HUES48 (cell line): ENCODE results near the gene NDUFB2.
"Not testable (repeated sequence)": the region's sequence is repeated elsewhere in the genome, so short reads cannot be mapped to it uniquely, and the experiment has no call there.

ENCODE experiments used
- H3K27ac ChIP-seq: one replicate; pipeline ENCODE4 v1.7.0; 2013; ENCODE audit warnings: low read depth, low read length, inconsistent platforms
- H3K27me3 ChIP-seq: 2 replicates; pipeline ENCODE4 v1.6.1; 2013; ENCODE audit warnings: mild to moderate bottlenecking, low read length; ENCODE audit not compliant: control insufficient read depth, insufficient read depth
- H3K36me3 ChIP-seq: 2 replicates; pipeline ENCODE4 v1.6.1; 2013; ENCODE audit warnings: low read length; ENCODE audit not compliant: control insufficient read depth, insufficient read depth
- H3K4me1 ChIP-seq: 2 replicates; pipeline ENCODE4 v1.6.1; 2013; ENCODE audit warnings: mild to moderate bottlenecking, low read length; ENCODE audit not compliant: control insufficient read depth, insufficient read depth
- H3K4me3 ChIP-seq: 2 replicates; pipeline ENCODE4 v1.5.1; 2013; ENCODE audit warnings: mild to moderate bottlenecking, low read depth, low read length
- H3K9ac ChIP-seq: 2 replicates; pipeline ENCODE4 v1.6.1; 2013; ENCODE audit warnings: mild to moderate bottlenecking, low read depth, low read length, moderate library complexity
- H3K9me3 ChIP-seq: 2 replicates; pipeline ENCODE4 v1.6.1; 2013; ENCODE audit warnings: low read length; ENCODE audit not compliant: control insufficient read depth, insufficient read depth

Gene NDUFB2

DNA sequence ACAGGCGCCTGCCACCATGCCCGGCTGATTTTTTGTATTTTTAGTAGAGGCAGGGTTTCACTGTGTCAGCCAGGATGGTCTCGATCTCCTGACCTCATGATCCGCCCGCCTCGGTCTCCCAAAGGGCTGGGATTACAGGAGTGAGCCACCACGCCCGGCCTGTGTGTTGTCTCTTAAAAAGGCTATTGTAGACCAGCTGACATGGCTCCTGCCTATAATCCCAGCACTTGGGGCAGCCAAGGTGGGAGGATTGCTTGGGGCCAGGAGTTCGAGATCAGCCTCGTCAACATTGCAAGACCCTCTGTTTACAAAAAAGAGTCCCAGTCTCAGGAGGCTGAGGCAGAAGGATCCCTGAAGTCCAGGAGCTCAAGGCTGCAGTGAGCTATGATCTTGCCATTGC, 2.7 kb upstream of the NDUFB2 start:
- H3K27ac ChIP-seq, H3K4me1 ChIP-seq, H3K27me3 ChIP-seq, H3K9ac ChIP-seq, H3K36me3 ChIP-seq, H3K9me3 ChIP-seq, H3K4me3 ChIP-seq: not testable (repeated sequence)

DNA sequence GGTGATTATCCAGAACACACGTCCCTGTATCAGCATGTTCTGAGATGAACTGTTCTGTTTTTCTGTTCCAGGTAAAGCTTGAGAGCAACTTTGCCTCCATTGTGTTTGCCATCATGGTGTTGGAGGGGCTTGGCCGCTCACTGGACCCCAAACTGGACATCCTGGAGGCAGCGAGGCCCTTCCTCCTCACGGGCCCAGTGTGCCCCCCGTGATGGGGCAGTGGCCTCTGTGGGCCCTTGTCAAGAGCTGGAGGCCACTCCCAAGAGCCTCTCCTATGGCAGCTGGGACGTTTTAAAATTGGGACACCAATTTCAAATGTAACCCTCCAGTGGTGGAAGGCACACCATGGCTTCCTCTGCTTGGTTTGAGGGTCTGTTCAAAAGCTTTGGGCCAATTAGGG, 1.9 kb upstream of the NDUFB2 start:
- H3K36me3 ChIP-seq, result no peaks in the 10 kb centered on the region
- H3K4me3 ChIP-seq, result no peak overlapping the region
- no peaks in the 10 kb centered on the region for H3K9me3 ChIP-seq
- H3K27me3 ChIP-seq, result no peaks in the 10 kb centered on the region
- no peak overlapping the region for H3K9ac ChIP-seq
- H3K27ac ChIP-seq, result no peak overlapping the region
- H3K4me1 ChIP-seq, result peaks cover 6% of the 10 kb centered on the region; the same call in 1 of the 2 replicates

DNA sequence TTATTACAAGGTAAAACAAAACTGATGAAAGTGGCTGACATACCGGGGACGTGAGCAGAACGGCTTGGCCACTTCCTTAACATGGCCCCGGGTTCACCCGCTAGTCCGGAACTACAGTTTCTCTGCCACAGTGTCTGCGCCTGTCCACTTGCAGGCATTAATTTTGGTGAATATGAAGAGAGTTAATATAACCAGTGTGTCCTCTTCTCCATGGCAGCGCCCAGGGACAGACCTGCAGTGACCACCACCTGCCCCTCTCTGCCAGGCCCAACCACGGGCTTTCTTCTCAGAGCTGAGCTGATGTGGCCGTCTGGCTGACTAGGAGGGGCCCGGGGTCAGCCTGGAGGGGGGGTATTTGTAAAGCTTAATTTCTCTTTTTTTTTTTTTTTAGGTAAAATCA, 1.1 kb upstream of the NDUFB2 start:
- no peaks in the 10 kb centered on the region for H3K27me3 ChIP-seq
- H3K36me3 ChIP-seq, result no peaks in the 10 kb centered on the region
- H3K4me1 ChIP-seq, result peaks cover 6% of the 10 kb centered on the region; the same call in 1 of the 2 replicates
- H3K9ac ChIP-seq, result no peak overlapping the region
- H3K9me3 ChIP-seq, result no peaks in the 10 kb centered on the region
- H3K4me3 ChIP-seq, result no peak overlapping the region
- no peak overlapping the region for H3K27ac ChIP-seq

DNA sequence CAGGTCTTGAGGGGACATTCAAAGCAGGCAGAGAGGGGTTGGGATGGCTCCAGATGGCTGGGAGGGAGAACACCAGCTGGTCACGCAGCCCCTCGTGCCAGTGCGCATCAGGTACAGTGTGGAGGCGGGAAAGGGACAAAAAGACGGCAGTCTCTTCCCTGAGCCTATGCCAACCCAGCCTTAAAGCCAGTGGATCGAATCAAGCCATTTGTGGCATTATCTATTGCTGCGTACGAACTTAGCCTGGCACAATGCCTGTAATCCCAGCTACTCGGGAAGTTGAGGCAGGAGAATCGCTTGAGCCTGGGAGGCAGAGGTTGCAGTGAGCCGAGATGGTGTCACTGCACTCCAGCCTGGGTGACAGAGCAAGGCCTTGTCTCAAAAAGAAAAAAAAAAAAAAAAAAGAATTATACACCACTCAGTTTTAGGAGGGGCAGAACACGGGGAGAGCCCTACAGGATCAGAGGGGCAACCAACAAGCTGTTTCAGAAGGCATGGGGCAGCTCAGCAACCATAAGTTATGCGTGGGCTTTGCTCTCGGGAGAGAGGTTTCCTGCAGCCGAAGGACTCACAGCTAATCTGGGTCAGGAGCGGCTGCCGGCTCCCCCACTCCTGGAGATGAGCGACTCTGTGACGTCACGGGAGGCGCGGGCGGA, 356 bp upstream of the NDUFB2 start:
- Histone ChIP-seq H3K9ac (peak overlapping the region; percentile 19; the same call in 1 of the 2 replicates), H3K4me1 (peaks cover 6% of the 10 kb centered on the region; the same call in 1 of the 2 replicates), H3K27ac (peak overlapping the region; percentile 90), H3K36me3 (no peaks in the 10 kb centered on the region), H3K9me3 (no peaks in the 10 kb centered on the region), H3K27me3 (no peaks in the 10 kb centered on the region), H3K4me3 (peak overlapping the region; percentile 99)

DNA sequence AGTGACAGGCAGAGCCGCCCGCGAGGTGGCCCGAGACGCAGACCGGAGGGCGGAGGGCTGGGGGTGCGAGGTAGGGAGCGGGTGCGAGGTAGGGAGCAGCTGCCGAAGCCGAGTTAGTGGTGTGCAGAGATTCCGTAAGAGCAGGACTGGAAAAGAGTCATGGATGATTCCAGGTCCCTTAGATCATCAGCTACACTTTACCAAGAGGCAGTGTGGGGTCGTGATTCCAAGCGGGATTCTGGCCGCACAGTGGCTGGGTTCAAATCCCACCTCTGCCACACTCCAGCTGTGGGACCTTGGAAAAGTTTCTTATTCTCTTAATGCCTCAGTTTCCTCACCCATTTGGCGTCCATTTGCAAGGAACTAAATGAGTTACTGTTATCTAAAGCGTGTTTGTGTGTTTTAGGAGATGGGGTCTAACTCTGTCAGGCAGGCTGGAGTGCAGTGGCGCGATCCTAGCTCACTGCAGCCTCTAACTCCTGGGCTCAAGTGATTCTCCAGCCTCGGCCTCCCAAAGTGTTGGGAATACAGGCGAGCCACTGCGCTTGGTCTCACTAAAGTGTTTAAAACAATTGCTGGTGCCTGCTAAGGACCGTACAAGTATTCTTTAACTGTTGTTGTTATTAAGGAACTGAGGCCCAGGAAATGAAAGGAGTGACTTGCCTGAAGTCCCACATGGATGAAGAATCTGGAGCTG, 1.1 kb downstream of the NDUFB2 start:
- Histone ChIP-seq H3K27me3 (no peaks in the 10 kb centered on the region), H3K36me3 (no peaks in the 10 kb centered on the region), H3K9ac (peak overlapping the region; percentile 84), H3K4me3 (peak overlapping the region; percentile 99), H3K9me3 (no peaks in the 10 kb centered on the region), H3K27ac (peak overlapping the region; percentile 90), H3K4me1 (peaks cover 6% of the 10 kb centered on the region; the same call in 1 of the 2 replicates)

DNA sequence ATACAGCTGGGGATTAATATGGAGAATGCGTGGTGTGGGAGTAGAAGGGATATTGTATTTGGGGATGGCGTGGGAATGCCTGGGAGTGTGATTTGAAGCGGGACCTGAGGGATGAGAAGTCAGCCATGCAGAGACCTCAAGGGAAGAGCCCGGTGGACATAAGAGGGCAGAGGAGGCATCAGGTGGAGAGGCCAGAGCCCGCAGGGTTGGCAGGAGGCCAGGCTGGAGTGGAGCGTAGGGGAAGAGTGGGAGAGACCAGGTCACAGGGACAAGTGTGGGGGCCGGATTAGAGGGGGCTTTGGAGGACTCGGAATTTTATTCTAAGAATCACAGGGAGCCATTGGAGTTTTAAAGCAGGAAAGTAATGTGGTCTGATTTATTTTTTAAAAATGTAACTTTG, 2.0 kb downstream of the NDUFB2 start:
- no peaks in the 10 kb centered on the region for H3K9me3 ChIP-seq
- no peaks in the 10 kb centered on the region for H3K27me3 ChIP-seq
- no peak overlapping the region for H3K27ac ChIP-seq
- H3K9ac ChIP-seq, result no peak overlapping the region
- H3K36me3 ChIP-seq, result no peaks in the 10 kb centered on the region
- peaks cover 6% of the 10 kb centered on the region; the same call in 1 of the 2 replicates for H3K4me1 ChIP-seq
- no peak overlapping the region for H3K4me3 ChIP-seq

DNA sequence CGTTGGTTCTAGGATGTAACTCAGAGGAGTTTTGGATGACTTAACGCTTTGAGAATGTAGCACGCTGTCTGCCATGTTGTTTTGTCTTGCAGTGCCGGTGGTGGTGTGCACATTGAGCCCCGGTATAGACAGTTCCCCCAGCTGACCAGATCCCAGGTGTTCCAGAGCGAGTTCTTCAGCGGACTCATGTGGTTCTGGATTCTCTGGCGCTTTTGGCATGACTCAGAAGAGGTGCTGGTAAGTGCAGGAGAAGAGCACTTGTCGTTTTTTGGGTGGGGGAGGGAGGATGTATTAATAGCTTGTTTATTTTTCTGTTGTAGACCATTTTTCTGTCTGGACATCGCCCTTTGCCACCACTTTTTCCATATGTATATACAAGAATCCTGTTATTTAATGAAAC, 6.3 kb downstream of the NDUFB2 start:
- Histone ChIP-seq H3K9ac (no peak overlapping the region), H3K36me3 (peaks cover 29% of the 10 kb centered on the region)

DNA sequence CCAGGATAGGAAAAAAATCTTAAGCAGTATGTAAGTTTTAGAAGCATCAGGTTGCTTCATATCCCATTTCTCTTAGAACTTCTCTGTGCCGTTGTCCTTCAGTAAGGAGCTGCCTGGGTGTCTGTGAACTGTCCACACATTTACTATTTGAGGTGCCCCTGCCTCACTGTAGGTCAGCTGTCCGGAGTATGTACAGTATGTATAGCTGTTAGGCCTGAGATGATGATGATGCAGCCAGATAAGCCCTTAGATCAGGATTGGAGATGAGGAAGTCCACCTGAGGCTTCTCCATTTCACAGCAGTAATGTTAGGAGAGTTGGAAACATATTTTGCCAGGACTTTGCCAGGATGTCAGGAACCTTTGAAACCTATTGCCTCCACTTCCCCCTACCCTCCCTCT, 7.7 kb downstream of the NDUFB2 start:
- Histone ChIP-seq H3K27ac (no peak overlapping the region), H3K4me3 (no peak overlapping the region), H3K27me3 (no peaks in the 10 kb centered on the region), H3K4me1 (no peaks in the 10 kb centered on the region), H3K9ac (no peak overlapping the region), H3K9me3 (no peaks in the 10 kb centered on the region), H3K36me3 (peaks cover 29% of the 10 kb centered on the region)

More for the DNA sequence above, 6.3 kb downstream of the NDUFB2 start:
- Histone ChIP-seq H3K27ac (no peak overlapping the region), H3K27me3 (no peaks in the 10 kb centered on the region), H3K9me3 (no peaks in the 10 kb centered on the region), H3K4me1 (peaks cover 1% of the 10 kb centered on the region; the same call in 1 of the 2 replicates), H3K4me3 (no peak overlapping the region)

DNA sequence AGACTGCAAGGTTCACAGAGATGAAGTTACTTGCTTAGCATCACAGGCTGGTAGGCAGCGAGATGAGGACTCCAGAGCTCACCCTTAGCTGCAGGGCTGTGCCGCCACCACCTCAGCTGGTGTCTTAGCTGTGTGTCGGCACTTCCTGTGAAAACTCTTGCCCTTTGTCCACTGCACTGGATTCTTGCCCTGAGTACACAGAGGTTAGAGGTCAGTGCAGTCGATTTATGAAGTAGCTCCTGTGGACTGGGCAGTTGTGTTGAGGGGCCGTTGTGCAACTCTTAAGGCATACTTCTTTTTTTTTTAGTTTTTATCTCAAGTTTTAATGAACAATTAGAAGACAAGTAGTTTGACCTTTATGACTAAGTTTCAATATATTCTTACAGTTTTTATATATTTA, 10.6 kb downstream of the NDUFB2 start:
- no peaks in the 10 kb centered on the region for H3K9me3 ChIP-seq
- H3K9ac ChIP-seq, result no peak overlapping the region
- no peak overlapping the region for H3K27ac ChIP-seq
- H3K4me1 ChIP-seq, result no peaks in the 10 kb centered on the region
- H3K36me3 ChIP-seq, result peaks cover 29% of the 10 kb centered on the region
- no peak overlapping the region for H3K4me3 ChIP-seq
- H3K27me3 ChIP-seq, result no peaks in the 10 kb centered on the region

DNA sequence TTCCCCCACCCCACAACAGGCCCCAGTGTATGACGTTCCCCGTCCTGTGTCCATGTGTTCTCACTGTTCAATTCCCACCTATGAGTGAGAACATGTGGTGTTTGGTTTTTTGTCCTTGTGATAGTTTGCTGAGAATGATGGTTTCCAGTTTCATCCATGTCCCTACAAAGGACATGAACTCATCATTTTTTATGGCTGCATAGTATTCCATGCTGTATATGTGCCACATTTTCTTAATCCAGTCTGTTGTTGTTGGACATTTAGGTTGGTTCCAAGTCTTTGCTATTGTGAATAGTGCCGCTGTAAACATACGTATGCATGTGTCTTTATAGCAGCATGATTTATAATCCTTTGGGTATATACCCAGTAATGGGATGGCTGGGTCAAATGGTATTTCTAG, 12.3 kb downstream of the NDUFB2 start:
- not testable (repeated sequence) for H3K27me3 ChIP-seq, H3K9me3 ChIP-seq, H3K27ac ChIP-seq, H3K9ac ChIP-seq, H3K4me1 ChIP-seq, H3K4me3 ChIP-seq
- peaks cover 29% of the 10 kb centered on the region for H3K36me3 ChIP-seq

DNA sequence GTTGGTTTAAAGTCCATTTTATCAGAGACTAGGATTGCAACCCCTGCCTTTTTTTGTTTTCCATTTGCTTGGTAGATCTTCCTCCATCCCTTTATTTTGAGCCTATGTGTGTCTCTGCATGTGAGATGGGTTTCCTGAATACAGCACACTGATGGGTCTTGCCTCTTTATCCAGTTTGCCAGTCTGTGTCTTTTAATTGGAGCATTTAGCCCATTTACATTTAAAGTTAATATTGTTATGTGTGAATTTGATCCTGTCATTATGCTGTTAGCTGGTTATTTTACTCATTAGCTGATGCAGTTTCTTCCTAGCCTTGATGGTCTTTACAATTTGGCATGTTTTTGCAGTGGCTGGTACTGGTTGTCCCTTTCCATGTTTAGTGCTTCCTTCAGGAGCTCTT, 15.9 kb downstream of the NDUFB2 start:
- H3K4me3 ChIP-seq, H3K36me3 ChIP-seq, H3K9me3 ChIP-seq, H3K27ac ChIP-seq, H3K4me1 ChIP-seq, H3K9ac ChIP-seq, H3K27me3 ChIP-seq: not testable (repeated sequence)
